Measurements from ENCODE around the gene EXOC3. TPM values are rescaled to one million over a fixed set of nuclear protein-coding genes. Genes with fewer than 3 reads are reported as not detected.
A peak's percentile ranks its signal among the peaks of the same experiment; 100 is the strongest.

Gene EXOC3
- total and polyA plus RNA-seq, 2 of the 4 experiments (the other 2 are of a cell fraction) = 35.1 to 47.5 TPM

DNA sequence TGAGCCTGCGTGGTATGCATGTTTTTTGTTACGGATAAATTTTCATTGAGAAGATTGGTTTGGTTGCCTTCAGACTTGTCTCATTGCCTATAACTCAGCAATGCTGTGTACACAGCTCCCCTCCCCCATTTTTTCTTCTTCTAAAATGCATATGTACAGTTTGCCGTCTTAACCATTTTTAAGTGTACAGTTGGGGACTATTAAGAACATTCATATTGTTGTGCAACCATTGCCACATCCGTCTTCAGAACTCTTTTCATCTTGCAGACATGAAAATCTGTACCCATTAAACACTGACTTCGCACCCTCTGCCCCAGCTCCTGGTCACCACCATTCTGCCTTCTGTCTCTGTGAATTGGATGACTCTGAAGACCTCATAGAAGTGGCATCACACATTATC lies 6.2 kb downstream of the EXOC3 start:
- ChIA-PET POLR2A (ENCODE audit: unreplicated experiment) (no interaction called here), CTCF (no interaction called here)
- in situ Hi-C loops (cut with MboI; ENCODE audit: low sequenced_read_pairs) = no loop called here
- no peak overlapping the region for H3K56ac ChIP-seq (ENCODE audit: extremely low read depth, insufficient read depth, low read length)
- dilution Hi-C loops (cut with HindIII; ENCODE audit: low sequenced_read_pairs, unreplicated experiment) = no loop called here
- no peak overlapping the region for H2AFZ ChIP-seq (replicated peaks; ENCODE audit: low read length, poor library complexity)
- intact Hi-C loops (cut with micrococcal nuclease) = no loop called here
- H3K23ac ChIP-seq (ENCODE audit: low read depth, low read length) = no peak overlapping the region
- H3K9ac ChIP-seq (ENCODE audit: low read depth, low read length) = no peak overlapping the region
- peaks cover 16% of the 10 kb centered on the region for H4K20me1 ChIP-seq (ENCODE audit: insufficient read depth, low read length)
- no peak overlapping the region for H3K18ac ChIP-seq (ENCODE audit: low read depth, low read length)
- H4K5ac ChIP-seq (ENCODE audit: low read depth, low read length) = no peak overlapping the region
- no peak overlapping the region for H4K91ac ChIP-seq (ENCODE audit: insufficient read depth, low read depth, low read length)
- H3K4me1 ChIP-seq (ENCODE audit: control insufficient read depth, insufficient read depth, low read length) = peaks cover 6% of the 10 kb centered on the region; the same call in 1 of the 2 replicates
- no peak overlapping the region for H2BK15ac ChIP-seq (ENCODE audit: low read depth, low read length)
- H3K9me1 ChIP-seq (ENCODE audit: insufficient read depth, low read length) = peaks cover 13% of the 10 kb centered on the region; the same call in 1 of the 2 replicates
- H4K8ac ChIP-seq (ENCODE audit: low read depth in 2 of 2, low read length in 2 of 2) = no peak overlapping the region
- WGBS, 2 experiments (ENCODE audit: extremely low coverage in 2 of 2, insufficient read length in 1 of 2) = no CpG with 5 or more reads among the region's 5 CpGs
- H3K4ac ChIP-seq (ENCODE audit: low read depth, low read length) = no peak overlapping the region
- no peak overlapping the region for H3K4me2 ChIP-seq (ENCODE audit: low read depth, low read length)
- H3K79me1 ChIP-seq (ENCODE audit: low read depth in 1 of 2, low read length in 2 of 2) = peaks cover 39 to 73% of the 10 kb centered on the region in 2 experiments
- H3K9me3 ChIP-seq (ENCODE audit: control insufficient read depth, insufficient read depth, low read length) = peaks cover 7% of the 10 kb centered on the region
- no peak overlapping the region for H2BK20ac ChIP-seq (ENCODE audit: low read depth, low read length)
- ATAC-seq (ENCODE audit: low read depth) = no peak
- no TSS peak for BruUV-seq (replicated peaks)
- H2BK5ac ChIP-seq (ENCODE audit: low read depth, low read length, poor library complexity, severe bottlenecking) = no peak overlapping the region
- TF ChIP-seq CEBPB (IDR thresholded peaks at IDR 0.05; ENCODE audit: low read depth, low read length) (0 out of 2 replicates have a peak, but pooled peaks have one; percentile 16), MAZ (IDR thresholded peaks at IDR 0.05; ENCODE audit: borderline replicate concordance, low read depth, low read length) (no peak), MAFK (IDR thresholded peaks at IDR 0.05; ENCODE audit: low read depth, low read length) (no peak)
- no peak overlapping the region for H2BK120ac ChIP-seq (ENCODE audit: low read depth, low read length)
- H3K27me3 ChIP-seq (ENCODE audit: control insufficient read depth, insufficient read depth, low read length) = no peaks in the 10 kb centered on the region
- H2AK5ac ChIP-seq (ENCODE audit: low read depth, low read length) = no peak overlapping the region
- H3K27ac ChIP-seq (ENCODE audit: insufficient read depth, low read length) = no peak overlapping the region
- H3K4me3 ChIP-seq (ENCODE audit: insufficient read depth, low read depth, low read length) = no peak overlapping the region
- H3K36me3 ChIP-seq (ENCODE audit: control insufficient read depth, insufficient read depth, low read length) = peaks cover 57% of the 10 kb centered on the region
- H2AK9ac ChIP-seq (replicated peaks; ENCODE audit: low read depth, low read length, poor library complexity) = no peak overlapping the region
- DNase-seq = no peak
- no peak overlapping the region for H3K14ac ChIP-seq (replicated peaks; ENCODE audit: low read depth, low read length)
